22Rv1 (cell line): ENCODE data around the gene FANCC.

Source experiments
- ZFX ChIP-seq: fragments of 450-650 bp; IDR thresholded peaks from 2 replicates; pipeline ENCODE4 v1.6.1; 2017; ENCODE audit warnings: antibody characterized with exemption, borderline replicate concordance
- TF ChIP-seq, protein P1 (sequence below): fragments of 450-650 bp; IDR thresholded peaks from 2 replicates; pipeline ENCODE4 v1.5.1; 2017; ENCODE audit warnings: mild to moderate bottlenecking

DNA sequence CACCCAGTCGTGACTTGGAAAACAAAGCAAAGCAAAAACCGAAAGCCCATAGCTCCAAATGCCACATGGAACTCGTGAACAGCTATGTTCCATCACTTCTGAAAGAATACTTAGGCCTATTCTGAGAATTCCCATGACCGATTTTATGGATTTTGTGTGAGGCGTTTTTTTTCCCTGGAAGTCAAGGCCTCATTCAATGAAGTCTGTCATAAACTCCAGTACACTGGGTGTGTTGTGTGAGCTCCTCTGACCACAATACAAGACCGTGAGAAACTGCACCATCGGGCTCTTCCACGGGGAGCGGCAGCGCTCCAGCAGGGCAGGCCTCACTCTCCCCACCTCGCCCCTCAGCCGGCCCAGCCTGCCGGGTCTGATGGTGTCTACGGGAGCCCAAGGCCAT lies 209.5 kb downstream of the FANCC start:
- TF ChIP-seq, protein P1, sequence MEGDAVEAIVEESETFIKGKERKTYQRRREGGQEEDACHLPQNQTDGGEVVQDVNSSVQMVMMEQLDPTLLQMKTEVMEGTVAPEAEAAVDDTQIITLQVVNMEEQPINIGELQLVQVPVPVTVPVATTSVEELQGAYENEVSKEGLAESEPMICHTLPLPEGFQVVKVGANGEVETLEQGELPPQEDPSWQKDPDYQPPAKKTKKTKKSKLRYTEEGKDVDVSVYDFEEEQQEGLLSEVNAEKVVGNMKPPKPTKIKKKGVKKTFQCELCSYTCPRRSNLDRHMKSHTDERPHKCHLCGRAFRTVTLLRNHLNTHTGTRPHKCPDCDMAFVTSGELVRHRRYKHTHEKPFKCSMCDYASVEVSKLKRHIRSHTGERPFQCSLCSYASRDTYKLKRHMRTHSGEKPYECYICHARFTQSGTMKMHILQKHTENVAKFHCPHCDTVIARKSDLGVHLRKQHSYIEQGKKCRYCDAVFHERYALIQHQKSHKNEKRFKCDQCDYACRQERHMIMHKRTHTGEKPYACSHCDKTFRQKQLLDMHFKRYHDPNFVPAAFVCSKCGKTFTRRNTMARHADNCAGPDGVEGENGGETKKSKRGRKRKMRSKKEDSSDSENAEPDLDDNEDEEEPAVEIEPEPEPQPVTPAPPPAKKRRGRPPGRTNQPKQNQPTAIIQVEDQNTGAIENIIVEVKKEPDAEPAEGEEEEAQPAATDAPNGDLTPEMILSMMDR = no peak
- no peak for TF ChIP-seq ZFX
